Measurements from ENCODE around the gene ARHGAP10.

ARHGAP10 gene

GRCh38 chr4:148044912-148045352, 313.0 kb downstream of the ARHGAP10 start:
- DNase-seq = no peak

- no peak for DNase-seq
Observed at GRCh38 chr4:148048598-148048997, 316.7 kb downstream of the ARHGAP10 start.

- no peak for DNase-seq
Observed at GRCh38 chr4:148051403-148051802, 319.5 kb downstream of the ARHGAP10 start.

GRCh38 chr4:148052448-148052847, 320.6 kb downstream of the ARHGAP10 start:
- no peak for DNase-seq

- no peak for DNase-seq
Observed at GRCh38 chr4:148053298-148054003, 321.6 kb downstream of the ARHGAP10 start.

- no peak for DNase-seq
Observed at GRCh38 chr4:148054275-148054674, 322.4 kb downstream of the ARHGAP10 start.

- DNase-seq = no peak
Observed at GRCh38 chr4:148055844-148056243, 324.0 kb downstream of the ARHGAP10 start.

- DNase-seq = peak; percentile 61
Observed at GRCh38 chr4:148056879-148057278, 325.0 kb downstream of the ARHGAP10 start.

GRCh38 chr4:148057516-148057915, 325.6 kb downstream of the ARHGAP10 start:
- no peak for DNase-seq

GRCh38 chr4:148057984-148058859, 326.3 kb downstream of the ARHGAP10 start:
- no peak for DNase-seq

- DNase-seq = no peak
Observed at GRCh38 chr4:148059617-148060180, 327.8 kb downstream of the ARHGAP10 start.

GRCh38 chr4:148060264-148061140, 328.6 kb downstream of the ARHGAP10 start:
- DNase-seq = no peak

- no peak for DNase-seq
Observed at GRCh38 chr4:148061141-148061481, 329.2 kb downstream of the ARHGAP10 start.

GRCh38 chr4:148061795-148062194, 329.9 kb downstream of the ARHGAP10 start:
- DNase-seq = no peak

- no peak for DNase-seq
Observed at GRCh38 chr4:148062301-148062950, 330.5 kb downstream of the ARHGAP10 start.

- no peak for DNase-seq
Observed at GRCh38 chr4:148064451-148064850, 332.6 kb downstream of the ARHGAP10 start.

GRCh38 chr4:148065075-148065474, 333.2 kb downstream of the ARHGAP10 start:
- DNase-seq = peak; percentile 68

GRCh38 chr4:148067301-148067916, 335.5 kb downstream of the ARHGAP10 start:
- DNase-seq = peak; percentile 14

GRCh38 chr4:148068065-148068911, 336.4 kb downstream of the ARHGAP10 start:
- peak; percentile 30 for DNase-seq

- DNase-seq = no peak
Observed at GRCh38 chr4:148069086-148069894, 337.4 kb downstream of the ARHGAP10 start.
